ENCODE results near the gene PPP4R2.

PPP4R2 gene

GRCh38 chr3:72996473-72997333 is at the start of gene PPP4R2:
Gene PPP4R2 (plus strand): TSS chr3:72996811. CDS start chr3:72997038, 227 bp downstream.
- DNase-seq, result peak; percentile 94

- no peak for DNase-seq
These were observed 48.7 kb upstream of the PPP4R2 start for GRCh38 chr3:72947715-72948490.

GRCh38 chr3:72949016-72949415 is 47.6 kb upstream of the PPP4R2 start:
- DNase-seq, result no peak

GRCh38 chr3:72950372-72950771 is 46.2 kb upstream of the PPP4R2 start:
- DNase-seq, result no peak

GRCh38 chr3:72950801-72951200 is 45.8 kb upstream of the PPP4R2 start:
- DNase-seq, result no peak

- no peak for DNase-seq
These were observed 45.3 kb upstream of the PPP4R2 start for GRCh38 chr3:72951259-72951722.

- DNase-seq, result no peak
These were observed 43.2 kb upstream of the PPP4R2 start for GRCh38 chr3:72953325-72953956.

- no peak for DNase-seq
These were observed 39.3 kb upstream of the PPP4R2 start for GRCh38 chr3:72957297-72957696.

GRCh38 chr3:72959336-72959735 is 37.3 kb upstream of the PPP4R2 start:
- DNase-seq, result no peak

GRCh38 chr3:72960812-72961518 is 35.6 kb upstream of the PPP4R2 start:
- DNase-seq, result peak; percentile 39

- no peak for DNase-seq
These were observed 34.9 kb upstream of the PPP4R2 start for GRCh38 chr3:72961752-72962151.

- no peak for DNase-seq
These were observed 34.3 kb upstream of the PPP4R2 start for GRCh38 chr3:72962317-72962716.

GRCh38 chr3:72964633-72965032 is 32.0 kb upstream of the PPP4R2 start:
- DNase-seq, result no peak

- DNase-seq, result no peak
These were observed 28.3 kb upstream of the PPP4R2 start for GRCh38 chr3:72968266-72968664.

- DNase-seq, result no peak
These were observed 26.8 kb upstream of the PPP4R2 start for GRCh38 chr3:72969766-72970165.

GRCh38 chr3:72970942-72971341 is 25.7 kb upstream of the PPP4R2 start:
- no peak for DNase-seq

- DNase-seq, result no peak
These were observed 23.9 kb upstream of the PPP4R2 start for GRCh38 chr3:72972706-72973030.

GRCh38 chr3:72973031-72973723 is 23.4 kb upstream of the PPP4R2 start:
- DNase-seq, result no peak

GRCh38 chr3:72973786-72974185 is 22.8 kb upstream of the PPP4R2 start:
- DNase-seq, result no peak

GRCh38 chr3:72974956-72975355 is 21.7 kb upstream of the PPP4R2 start:
- no peak for DNase-seq

- no peak for DNase-seq
These were observed 20.3 kb upstream of the PPP4R2 start for GRCh38 chr3:72976281-72976741.

All from activated CD4-positive, alpha-beta T cell treated with anti-CD3 and anti-CD28 coated beads for 48 hours (primary cell).